Measurements from ENCODE around the gene TSG101. TPM values are rescaled to one million over a fixed set of nuclear protein-coding genes. Genes with fewer than 3 reads are reported as not detected.

The TSG101 gene
- total RNA-seq, 1 donor from 2014 or later = 118 TPM

DNA sequence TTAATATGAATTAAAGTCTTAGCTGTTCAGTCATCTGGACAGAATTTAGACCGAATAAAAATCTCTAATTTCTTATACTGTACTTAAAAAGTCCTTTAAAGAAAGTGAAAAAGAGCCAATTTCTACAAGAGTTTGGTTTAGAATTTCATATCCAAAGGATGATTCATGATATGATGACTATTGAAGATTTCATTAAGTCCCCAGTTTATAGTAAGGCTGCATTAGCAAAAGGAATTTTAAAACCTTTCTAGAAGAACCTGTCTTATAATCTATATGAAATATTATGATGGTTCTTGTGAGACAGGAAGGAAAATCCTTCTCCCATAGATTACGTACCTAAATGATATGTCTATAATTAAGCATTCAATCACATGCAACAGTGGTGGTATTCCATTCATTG is 34.8 kb downstream of the TSG101 start:
- H3K4me1 Mint-ChIP-seq (ENCODE audit: low read depth, unreplicated experiment) = no peaks in the 10 kb centered on the region
- no peak overlapping the region for H3K27ac Mint-ChIP-seq (ENCODE audit: unreplicated experiment)
- TF ChIP-seq, protein P1, sequence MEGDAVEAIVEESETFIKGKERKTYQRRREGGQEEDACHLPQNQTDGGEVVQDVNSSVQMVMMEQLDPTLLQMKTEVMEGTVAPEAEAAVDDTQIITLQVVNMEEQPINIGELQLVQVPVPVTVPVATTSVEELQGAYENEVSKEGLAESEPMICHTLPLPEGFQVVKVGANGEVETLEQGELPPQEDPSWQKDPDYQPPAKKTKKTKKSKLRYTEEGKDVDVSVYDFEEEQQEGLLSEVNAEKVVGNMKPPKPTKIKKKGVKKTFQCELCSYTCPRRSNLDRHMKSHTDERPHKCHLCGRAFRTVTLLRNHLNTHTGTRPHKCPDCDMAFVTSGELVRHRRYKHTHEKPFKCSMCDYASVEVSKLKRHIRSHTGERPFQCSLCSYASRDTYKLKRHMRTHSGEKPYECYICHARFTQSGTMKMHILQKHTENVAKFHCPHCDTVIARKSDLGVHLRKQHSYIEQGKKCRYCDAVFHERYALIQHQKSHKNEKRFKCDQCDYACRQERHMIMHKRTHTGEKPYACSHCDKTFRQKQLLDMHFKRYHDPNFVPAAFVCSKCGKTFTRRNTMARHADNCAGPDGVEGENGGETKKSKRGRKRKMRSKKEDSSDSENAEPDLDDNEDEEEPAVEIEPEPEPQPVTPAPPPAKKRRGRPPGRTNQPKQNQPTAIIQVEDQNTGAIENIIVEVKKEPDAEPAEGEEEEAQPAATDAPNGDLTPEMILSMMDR (IDR thresholded peaks at IDR 0.05; ENCODE audit: partially characterized antibody, unreplicated experiment) = no peak
- no peaks in the 10 kb centered on the region for H3K36me3 Mint-ChIP-seq (ENCODE audit: unreplicated experiment)
- no peak overlapping the region for H3K4me3 Mint-ChIP-seq (ENCODE audit: unreplicated experiment)
- no peak for DNase-seq
- peaks cover 3% of the 10 kb centered on the region for H3K9me3 Mint-ChIP-seq (ENCODE audit: unreplicated experiment)
- H3K27me3 Mint-ChIP-seq (ENCODE audit: unreplicated experiment) = no peaks in the 10 kb centered on the region

DNA sequence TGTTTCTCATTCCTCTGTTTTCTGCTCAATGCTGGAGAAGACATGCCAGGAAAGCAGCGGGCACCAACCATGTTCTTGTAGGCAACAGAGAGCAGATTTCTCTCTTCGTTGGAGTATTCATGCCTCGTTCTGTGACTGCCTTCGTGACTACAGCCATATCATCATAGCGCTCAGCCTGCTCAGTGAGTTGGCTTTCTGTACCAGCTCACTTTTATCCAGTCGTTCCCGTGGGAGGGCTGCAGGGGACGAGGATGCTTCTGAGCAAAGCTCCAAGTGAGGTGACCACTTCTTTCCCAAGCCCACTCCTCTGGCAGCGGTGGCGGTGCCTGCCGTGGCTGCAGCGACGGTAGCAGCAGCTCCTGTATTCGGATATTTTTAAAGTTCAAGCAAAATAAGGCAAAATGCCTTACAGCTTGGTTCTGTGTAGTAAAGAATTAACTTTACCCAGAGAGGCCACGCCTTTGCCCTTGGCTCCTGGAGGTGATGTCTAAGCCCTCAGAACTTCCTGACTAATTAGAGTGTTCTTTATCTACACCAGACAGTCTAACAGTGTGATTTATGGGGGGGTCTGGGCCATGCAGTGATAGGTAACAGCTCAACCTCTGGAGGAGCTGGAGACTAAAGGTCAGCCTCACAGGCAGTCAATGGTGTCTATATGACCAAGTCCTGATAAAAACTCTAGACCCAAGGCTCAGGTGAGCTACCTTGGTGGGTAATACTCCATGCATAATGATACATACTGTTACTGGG is 35.8 kb downstream of the TSG101 start:
- peak; percentile 33 for DNase-seq
- TF ChIP-seq, protein P1 (IDR thresholded peaks at IDR 0.05; ENCODE audit: partially characterized antibody, unreplicated experiment) = no peak
- H3K27me3 Mint-ChIP-seq (ENCODE audit: unreplicated experiment) = no peaks in the 10 kb centered on the region
- H3K27ac Mint-ChIP-seq (ENCODE audit: unreplicated experiment) = no peak overlapping the region
- no peak overlapping the region for H3K4me3 Mint-ChIP-seq (ENCODE audit: unreplicated experiment)
- H3K36me3 Mint-ChIP-seq (ENCODE audit: unreplicated experiment) = no peaks in the 10 kb centered on the region
- H3K9me3 Mint-ChIP-seq (ENCODE audit: unreplicated experiment) = peaks cover 3% of the 10 kb centered on the region
- H3K4me1 Mint-ChIP-seq (ENCODE audit: low read depth, unreplicated experiment) = no peaks in the 10 kb centered on the region

DNA sequence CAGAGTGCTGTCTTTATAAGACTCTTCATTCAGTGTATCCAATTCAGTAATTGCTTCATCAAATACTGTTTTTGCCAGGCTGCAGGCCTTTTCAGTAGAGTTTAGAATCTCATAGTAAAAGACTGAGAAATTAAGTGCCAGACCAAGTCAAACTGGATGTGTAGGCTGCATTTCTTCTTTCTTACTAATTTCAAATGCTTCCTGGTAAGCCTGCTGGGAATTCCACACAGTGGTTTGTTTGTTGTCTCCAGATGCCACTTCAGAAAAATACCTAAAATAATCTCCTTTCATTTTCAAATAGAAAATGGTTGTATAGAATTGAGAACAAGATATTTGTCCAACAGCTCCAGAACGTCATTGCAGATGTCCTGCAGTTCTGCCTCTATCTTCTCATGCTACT is 36.4 kb downstream of the TSG101 start:
- H3K9me3 Mint-ChIP-seq (ENCODE audit: unreplicated experiment) = peaks cover 3% of the 10 kb centered on the region
- no peaks in the 10 kb centered on the region for H3K27me3 Mint-ChIP-seq (ENCODE audit: unreplicated experiment)
- no peak overlapping the region for H3K4me3 Mint-ChIP-seq (ENCODE audit: unreplicated experiment)
- TF ChIP-seq, protein P1 (IDR thresholded peaks at IDR 0.05; ENCODE audit: partially characterized antibody, unreplicated experiment) = no peak
- DNase-seq = no peak
- H3K4me1 Mint-ChIP-seq (ENCODE audit: low read depth, unreplicated experiment) = no peaks in the 10 kb centered on the region
- H3K36me3 Mint-ChIP-seq (ENCODE audit: unreplicated experiment) = no peaks in the 10 kb centered on the region
- H3K27ac Mint-ChIP-seq (ENCODE audit: unreplicated experiment) = no peak overlapping the region

DNA sequence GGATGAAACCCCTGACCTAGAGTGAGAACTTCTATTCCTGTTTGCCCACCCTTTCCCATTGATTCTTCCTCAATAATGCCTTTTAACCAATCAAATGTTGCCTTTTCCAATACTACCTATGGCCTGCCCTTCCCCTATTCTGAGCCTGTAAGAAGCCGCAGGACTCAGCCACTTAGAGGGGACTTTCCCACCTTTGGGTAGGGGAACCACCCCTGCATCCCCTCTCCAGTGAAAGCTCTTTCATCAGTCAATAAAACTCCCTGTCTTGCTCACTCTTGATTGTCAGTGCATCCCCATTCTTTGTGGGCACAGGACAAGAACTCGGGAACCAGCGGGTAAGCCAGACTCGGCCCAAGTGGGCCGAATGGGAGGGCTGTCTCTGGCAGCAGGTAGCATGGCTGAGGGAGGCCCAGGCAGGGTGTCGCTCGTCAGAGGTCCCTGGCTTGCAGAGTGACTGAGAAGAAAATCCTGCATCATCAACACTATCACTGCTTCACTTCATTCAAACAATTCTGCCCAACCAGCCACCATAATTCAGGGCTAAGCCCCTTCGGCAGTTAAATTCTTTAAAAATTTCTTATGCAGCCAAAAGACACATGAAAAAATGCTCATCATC is 40.7 kb downstream of the TSG101 start:
- H3K27me3 Mint-ChIP-seq (ENCODE audit: unreplicated experiment) = peaks cover 1% of the 10 kb centered on the region
- peaks cover 3% of the 10 kb centered on the region for H3K9me3 Mint-ChIP-seq (ENCODE audit: unreplicated experiment)
- TF ChIP-seq, protein P1 (IDR thresholded peaks at IDR 0.05; ENCODE audit: partially characterized antibody, unreplicated experiment) = no peak
- H3K27ac Mint-ChIP-seq (ENCODE audit: unreplicated experiment) = no peak overlapping the region
- H3K36me3 Mint-ChIP-seq (ENCODE audit: unreplicated experiment) = no peaks in the 10 kb centered on the region
- no peak overlapping the region for H3K4me3 Mint-ChIP-seq (ENCODE audit: unreplicated experiment)
- DNase-seq = no peak
- H3K4me1 Mint-ChIP-seq (ENCODE audit: low read depth, unreplicated experiment) = no peaks in the 10 kb centered on the region

DNA sequence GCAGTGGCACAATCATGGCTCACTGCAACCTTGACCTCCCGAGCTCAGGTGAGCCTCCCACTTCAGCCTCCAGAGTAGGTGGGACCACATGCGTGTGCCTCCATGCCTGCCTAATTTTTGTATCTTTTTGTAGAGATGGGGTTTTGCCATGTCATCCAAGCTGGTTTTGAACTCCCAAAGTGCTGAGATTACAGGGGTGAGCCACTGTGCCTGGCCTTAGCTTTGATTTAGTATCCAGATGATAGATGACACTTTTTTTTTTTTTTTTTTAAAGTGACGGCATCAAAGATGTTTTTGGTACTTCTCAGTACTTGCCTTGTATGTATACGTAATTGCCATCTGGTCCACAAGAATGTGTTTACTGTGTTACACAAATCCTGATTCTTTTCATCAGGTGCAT is 47.7 kb downstream of the TSG101 start:
- no peak for DNase-seq
- Mint-ChIP-seq H3K4me3 (ENCODE audit: unreplicated experiment) (no peak overlapping the region), H3K36me3 (ENCODE audit: unreplicated experiment) (no peaks in the 10 kb centered on the region), H3K9me3 (ENCODE audit: unreplicated experiment) (no peaks in the 10 kb centered on the region), H3K27ac (ENCODE audit: unreplicated experiment) (no peak overlapping the region), H3K27me3 (ENCODE audit: unreplicated experiment) (peaks cover 1% of the 10 kb centered on the region), H3K4me1 (ENCODE audit: low read depth, unreplicated experiment) (no peaks in the 10 kb centered on the region)
- TF ChIP-seq, protein P1 (IDR thresholded peaks at IDR 0.05; ENCODE audit: partially characterized antibody, unreplicated experiment) = no peak

Measured in glutamatergic neuron (in vitro differentiated cells).